GM20000 (cell line): ENCODE measurements around the gene CDH2.

Experiments used
- DNase-seq: peaks from one replicate; pipeline ENCODE4 v3.0.0; 2012; ENCODE audit warnings: low spot score
- TF ChIP-seq, protein P1 (sequence below): IDR thresholded peaks from 2 replicates; pipeline ENCODE4 v1.5.1; 2012; ENCODE audit warnings: mild to moderate bottlenecking, control low read depth; ENCODE audit errors: extremely low read depth, missing control alignments

Gene CDH2

DNA sequence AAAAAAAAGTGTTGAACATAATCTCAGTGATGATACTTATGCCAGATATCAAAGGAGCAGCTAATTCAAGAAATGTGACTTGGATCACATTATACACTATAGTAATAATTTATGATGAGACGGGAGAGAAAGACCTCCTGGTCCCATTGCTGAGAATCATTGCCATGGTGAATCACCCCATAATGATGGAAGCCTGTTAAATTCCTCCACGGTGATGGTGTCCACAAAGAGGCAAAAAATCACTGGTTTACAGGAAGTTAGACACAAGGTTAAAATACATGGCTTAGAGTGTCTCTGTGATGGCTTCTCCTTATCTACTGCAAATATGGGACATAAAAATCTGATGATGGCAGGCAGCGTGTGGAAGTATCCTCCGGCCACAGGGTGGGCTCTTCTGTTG is 210.0 kb downstream of the CDH2 start:
- TF ChIP-seq, protein P1, sequence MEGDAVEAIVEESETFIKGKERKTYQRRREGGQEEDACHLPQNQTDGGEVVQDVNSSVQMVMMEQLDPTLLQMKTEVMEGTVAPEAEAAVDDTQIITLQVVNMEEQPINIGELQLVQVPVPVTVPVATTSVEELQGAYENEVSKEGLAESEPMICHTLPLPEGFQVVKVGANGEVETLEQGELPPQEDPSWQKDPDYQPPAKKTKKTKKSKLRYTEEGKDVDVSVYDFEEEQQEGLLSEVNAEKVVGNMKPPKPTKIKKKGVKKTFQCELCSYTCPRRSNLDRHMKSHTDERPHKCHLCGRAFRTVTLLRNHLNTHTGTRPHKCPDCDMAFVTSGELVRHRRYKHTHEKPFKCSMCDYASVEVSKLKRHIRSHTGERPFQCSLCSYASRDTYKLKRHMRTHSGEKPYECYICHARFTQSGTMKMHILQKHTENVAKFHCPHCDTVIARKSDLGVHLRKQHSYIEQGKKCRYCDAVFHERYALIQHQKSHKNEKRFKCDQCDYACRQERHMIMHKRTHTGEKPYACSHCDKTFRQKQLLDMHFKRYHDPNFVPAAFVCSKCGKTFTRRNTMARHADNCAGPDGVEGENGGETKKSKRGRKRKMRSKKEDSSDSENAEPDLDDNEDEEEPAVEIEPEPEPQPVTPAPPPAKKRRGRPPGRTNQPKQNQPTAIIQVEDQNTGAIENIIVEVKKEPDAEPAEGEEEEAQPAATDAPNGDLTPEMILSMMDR, result no peak
- no peak for DNase-seq

DNA sequence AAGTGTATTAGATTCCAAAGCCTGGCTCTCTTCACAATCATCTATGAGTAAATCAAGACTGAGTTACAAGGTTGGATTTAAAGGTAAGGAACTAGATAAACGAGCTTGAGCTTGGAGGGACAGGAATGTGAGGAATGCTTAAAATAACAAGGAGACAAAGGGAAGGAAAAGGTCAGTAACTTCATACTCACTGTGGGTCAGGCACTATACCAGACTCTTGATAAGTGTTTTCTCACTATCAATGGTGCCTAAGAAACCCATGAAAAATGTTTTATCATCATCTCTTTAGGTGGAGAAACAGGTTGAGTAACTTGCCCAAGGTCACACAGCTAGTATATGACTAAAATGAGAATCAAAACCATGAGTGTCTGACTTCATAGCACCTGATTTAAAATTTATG is 212.1 kb downstream of the CDH2 start:
- no peak for DNase-seq

DNA sequence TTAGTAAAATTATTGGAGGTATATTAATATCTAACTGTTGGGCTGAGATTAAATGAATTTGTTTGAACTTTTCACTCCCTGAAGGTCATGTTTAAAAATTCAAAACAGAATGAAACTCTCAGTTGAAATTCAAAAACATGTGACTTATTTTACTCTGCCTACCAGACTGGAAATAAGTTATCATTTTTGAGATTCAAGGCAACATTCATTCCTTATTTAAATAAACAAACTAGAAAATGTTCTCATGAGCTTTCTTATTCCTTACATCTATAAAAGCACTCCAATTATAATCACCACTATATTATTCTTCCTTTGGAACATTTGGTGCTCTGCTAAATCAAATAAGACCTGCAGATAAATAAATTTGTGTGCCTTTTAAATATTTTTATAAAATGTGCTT is 217.8 kb downstream of the CDH2 start:
- TF ChIP-seq, protein P1, result no peak
- DNase-seq, result no peak

More for the DNA sequence above, 212.1 kb downstream of the CDH2 start:
- TF ChIP-seq, protein P1, result no peak

DNA sequence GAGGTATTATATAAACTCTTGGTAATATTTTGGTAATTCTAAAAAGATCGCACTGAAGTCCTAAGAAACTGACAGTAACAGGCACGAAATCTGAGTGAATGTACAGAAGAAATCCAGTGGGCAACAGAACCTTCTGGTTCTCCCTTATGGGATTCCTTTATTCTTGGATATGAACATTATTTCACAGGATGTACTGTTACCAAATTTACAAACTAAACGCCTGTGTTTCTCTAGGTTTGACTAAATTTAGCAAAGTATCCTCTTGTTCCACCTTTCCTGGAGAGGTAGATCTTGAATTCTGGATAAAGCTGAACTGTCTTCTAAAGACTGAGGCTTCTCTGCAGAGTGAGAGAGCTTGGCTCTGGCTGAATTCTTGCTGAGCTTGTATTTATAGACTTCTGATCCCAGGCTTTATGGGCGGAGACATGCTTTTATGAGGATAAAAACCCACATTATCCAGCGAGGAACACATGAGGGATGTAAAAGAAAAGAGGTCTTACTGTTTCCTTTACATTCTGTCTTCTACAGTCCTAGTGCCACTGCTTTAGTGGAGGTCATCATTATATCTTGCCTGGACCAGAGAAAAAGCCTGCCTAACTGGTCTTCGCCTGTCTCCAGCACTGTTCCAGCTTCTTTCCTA is 220.8 kb downstream of the CDH2 start:
- DNase-seq, result no peak
- TF ChIP-seq, protein P1, result no peak

DNA sequence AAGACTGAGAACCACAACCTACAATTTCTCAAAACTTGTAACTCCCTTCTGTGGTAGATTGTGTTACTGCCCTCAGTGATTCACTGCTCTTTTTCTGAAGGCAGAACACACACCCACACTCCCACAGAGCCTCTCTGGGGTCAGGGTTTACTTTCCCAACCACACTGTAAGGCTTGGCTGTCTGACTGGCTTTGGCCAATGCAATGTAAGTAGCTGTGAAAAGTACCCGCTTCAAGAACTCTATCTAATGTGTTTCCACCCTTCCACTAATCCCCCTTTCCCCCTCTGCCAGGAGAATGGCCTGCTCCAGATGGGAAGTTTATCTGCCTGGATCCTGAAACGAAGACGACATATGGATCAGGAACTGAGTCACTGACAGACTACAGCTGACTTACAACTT is 222.7 kb downstream of the CDH2 start:
- no peak for DNase-seq
- TF ChIP-seq, protein P1, result no peak

DNA sequence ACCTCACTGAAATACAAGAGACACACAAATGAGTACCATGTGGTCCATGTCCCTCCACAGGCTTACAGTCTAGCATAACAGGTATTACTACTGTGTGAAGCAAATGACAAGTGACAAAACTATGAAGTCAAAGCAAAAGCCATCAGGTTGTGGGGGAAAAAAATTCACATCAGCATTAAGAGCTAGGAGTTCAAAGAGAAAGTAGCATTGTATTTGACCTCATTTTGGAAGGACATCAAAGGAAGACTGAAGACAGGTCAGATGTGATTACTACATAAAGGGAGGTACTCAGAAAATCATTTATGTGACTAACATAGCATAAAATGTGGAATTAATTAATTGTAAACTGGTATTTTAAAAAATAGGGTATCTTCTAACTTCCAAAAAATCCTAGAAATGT is 224.2 kb downstream of the CDH2 start:
- no peak for DNase-seq
- TF ChIP-seq, protein P1, result no peak

DNA sequence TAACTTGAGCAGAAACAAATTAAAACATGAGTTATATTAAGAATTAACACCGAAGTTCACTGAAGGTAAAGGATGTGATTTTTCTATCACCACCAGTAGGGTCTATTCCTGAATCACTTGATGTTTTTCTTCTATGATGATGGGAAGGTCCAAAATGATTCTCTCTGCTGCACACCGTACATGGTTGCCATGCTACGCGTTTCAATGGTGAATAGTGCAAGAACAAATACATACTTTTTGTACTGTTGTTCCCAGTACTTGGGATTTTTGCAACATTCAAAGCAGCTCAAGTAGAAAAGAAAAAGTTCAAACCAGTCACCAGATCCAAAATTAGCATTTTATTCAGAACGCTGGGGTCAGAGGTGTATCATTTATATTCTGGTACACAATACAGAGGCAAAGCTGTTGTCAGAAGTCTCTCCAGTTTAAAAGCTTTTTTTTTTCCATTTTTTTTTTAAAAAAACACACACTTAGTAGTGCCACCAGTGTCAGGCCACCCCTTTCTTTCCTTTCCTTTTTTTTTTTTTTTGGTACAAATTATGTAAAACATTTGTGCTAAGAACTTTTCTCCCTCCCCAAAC is 226.2 kb downstream of the CDH2 start:
- TF ChIP-seq, protein P1, result no peak
- no peak for DNase-seq
